ENCODE results near the gene CPEB2.

The CPEB2 gene

GRCh38 chr4:15001869-15002658 lies at the start of gene CPEB2:
CPEB2 (plus strand) TSS chr4:15002481; CDS start chr4:15002674, 193 bp downstream.
- H3K36me3 ChIP-seq (ENCODE audit: control insufficient read depth, low read depth, low read length): no peaks in the 10 kb centered on the region
- H3K27me3 ChIP-seq (ENCODE audit: control insufficient read depth, insufficient read depth, low read length): peaks cover 37% of the 10 kb centered on the region
- H3K4me1 ChIP-seq (ENCODE audit: control insufficient read depth, low read depth, low read length): peaks cover 13% of the 10 kb centered on the region
- H3K27ac ChIP-seq (ENCODE audit: low read length): no peak within 1 kb of the TSS
- H3K9ac ChIP-seq (ENCODE audit: low read length): peak within 1 kb of the TSS; percentile 34
- peak within 1 kb of the TSS; percentile 80 for H3K4me3 ChIP-seq (ENCODE audit: low read length)
- no peaks in the 10 kb centered on the region for H3K9me3 ChIP-seq (ENCODE audit: control insufficient read depth, low read depth, low read length)

GRCh38 chr4:14958436-14958835 lies 43.8 kb upstream of the CPEB2 start:
- Histone ChIP-seq H3K9ac (ENCODE audit: low read length) (no peak overlapping the region), H3K4me3 (ENCODE audit: low read length) (no peak overlapping the region), H3K4me1 (ENCODE audit: control insufficient read depth, low read depth, low read length) (no peaks in the 10 kb centered on the region), H3K9me3 (ENCODE audit: control insufficient read depth, low read depth, low read length) (no peaks in the 10 kb centered on the region), H3K27ac (ENCODE audit: low read length) (no peak overlapping the region), H3K36me3 (ENCODE audit: control insufficient read depth, low read depth, low read length) (no peaks in the 10 kb centered on the region), H3K27me3 (ENCODE audit: control insufficient read depth, insufficient read depth, low read length) (no peaks in the 10 kb centered on the region)

GRCh38 chr4:14961292-14961691 lies 41.0 kb upstream of the CPEB2 start:
- H3K9ac ChIP-seq (ENCODE audit: low read length): no peak overlapping the region
- no peaks in the 10 kb centered on the region for H3K4me1 ChIP-seq (ENCODE audit: control insufficient read depth, low read depth, low read length)
- H3K27ac ChIP-seq (ENCODE audit: low read length): no peak overlapping the region
- no peak overlapping the region for H3K4me3 ChIP-seq (ENCODE audit: low read length)
- no peaks in the 10 kb centered on the region for H3K9me3 ChIP-seq (ENCODE audit: control insufficient read depth, low read depth, low read length)
- H3K36me3 ChIP-seq (ENCODE audit: control insufficient read depth, low read depth, low read length): no peaks in the 10 kb centered on the region
- H3K27me3 ChIP-seq (ENCODE audit: control insufficient read depth, insufficient read depth, low read length): no peaks in the 10 kb centered on the region

- H3K4me1 ChIP-seq (ENCODE audit: control insufficient read depth, low read depth, low read length): no peaks in the 10 kb centered on the region
- H3K9ac ChIP-seq (ENCODE audit: low read length): no peak overlapping the region
- no peaks in the 10 kb centered on the region for H3K27me3 ChIP-seq (ENCODE audit: control insufficient read depth, insufficient read depth, low read length)
- H3K9me3 ChIP-seq (ENCODE audit: control insufficient read depth, low read depth, low read length): no peaks in the 10 kb centered on the region
- H3K36me3 ChIP-seq (ENCODE audit: control insufficient read depth, low read depth, low read length): no peaks in the 10 kb centered on the region
- no peak overlapping the region for H3K4me3 ChIP-seq (ENCODE audit: low read length)
- H3K27ac ChIP-seq (ENCODE audit: low read length): no peak overlapping the region
Measured at GRCh38 chr4:14965071-14965470, 37.2 kb upstream of the CPEB2 start.

GRCh38 chr4:14967982-14968381 lies 34.3 kb upstream of the CPEB2 start:
- Histone ChIP-seq H3K4me1 (ENCODE audit: control insufficient read depth, low read depth, low read length) (no peaks in the 10 kb centered on the region), H3K9me3 (ENCODE audit: control insufficient read depth, low read depth, low read length) (no peaks in the 10 kb centered on the region), H3K27me3 (ENCODE audit: control insufficient read depth, insufficient read depth, low read length) (no peaks in the 10 kb centered on the region), H3K27ac (ENCODE audit: low read length) (no peak overlapping the region), H3K4me3 (ENCODE audit: low read length) (no peak overlapping the region), H3K36me3 (ENCODE audit: control insufficient read depth, low read depth, low read length) (no peaks in the 10 kb centered on the region), H3K9ac (ENCODE audit: low read length) (no peak overlapping the region)

GRCh38 chr4:14977830-14978229 lies 24.5 kb upstream of the CPEB2 start:
- Histone ChIP-seq H3K4me3 (ENCODE audit: low read length) (no peak overlapping the region), H3K27me3 (ENCODE audit: control insufficient read depth, insufficient read depth, low read length) (no peaks in the 10 kb centered on the region), H3K9me3 (ENCODE audit: control insufficient read depth, low read depth, low read length) (no peaks in the 10 kb centered on the region), H3K36me3 (ENCODE audit: control insufficient read depth, low read depth, low read length) (no peaks in the 10 kb centered on the region), H3K4me1 (ENCODE audit: control insufficient read depth, low read depth, low read length) (no peaks in the 10 kb centered on the region), H3K9ac (ENCODE audit: low read length) (no peak overlapping the region), H3K27ac (ENCODE audit: low read length) (no peak overlapping the region)

GRCh38 chr4:14984448-14984847 lies 17.8 kb upstream of the CPEB2 start:
- Histone ChIP-seq H3K9ac (ENCODE audit: low read length) (no peak overlapping the region), H3K9me3 (ENCODE audit: control insufficient read depth, low read depth, low read length) (no peaks in the 10 kb centered on the region), H3K27me3 (ENCODE audit: control insufficient read depth, insufficient read depth, low read length) (no peaks in the 10 kb centered on the region), H3K4me1 (ENCODE audit: control insufficient read depth, low read depth, low read length) (peaks cover 4% of the 10 kb centered on the region), H3K4me3 (ENCODE audit: low read length) (no peak overlapping the region), H3K36me3 (ENCODE audit: control insufficient read depth, low read depth, low read length) (no peaks in the 10 kb centered on the region), H3K27ac (ENCODE audit: low read length) (no peak overlapping the region)

GRCh38 chr4:14985161-14985560 lies 17.1 kb upstream of the CPEB2 start:
- peaks cover 4% of the 10 kb centered on the region for H3K4me1 ChIP-seq (ENCODE audit: control insufficient read depth, low read depth, low read length)
- H3K27ac ChIP-seq (ENCODE audit: low read length): no peak overlapping the region
- H3K9ac ChIP-seq (ENCODE audit: low read length): no peak overlapping the region
- no peaks in the 10 kb centered on the region for H3K27me3 ChIP-seq (ENCODE audit: control insufficient read depth, insufficient read depth, low read length)
- no peak overlapping the region for H3K4me3 ChIP-seq (ENCODE audit: low read length)
- H3K36me3 ChIP-seq (ENCODE audit: control insufficient read depth, low read depth, low read length): no peaks in the 10 kb centered on the region
- no peaks in the 10 kb centered on the region for H3K9me3 ChIP-seq (ENCODE audit: control insufficient read depth, low read depth, low read length)

GRCh38 chr4:14985843-14986242 lies 16.4 kb upstream of the CPEB2 start:
- Histone ChIP-seq H3K4me1 (ENCODE audit: control insufficient read depth, low read depth, low read length) (peaks cover 4% of the 10 kb centered on the region), H3K36me3 (ENCODE audit: control insufficient read depth, low read depth, low read length) (no peaks in the 10 kb centered on the region), H3K27me3 (ENCODE audit: control insufficient read depth, insufficient read depth, low read length) (no peaks in the 10 kb centered on the region), H3K9ac (ENCODE audit: low read length) (no peak overlapping the region), H3K9me3 (ENCODE audit: control insufficient read depth, low read depth, low read length) (no peaks in the 10 kb centered on the region), H3K27ac (ENCODE audit: low read length) (no peak overlapping the region), H3K4me3 (ENCODE audit: low read length) (no peak overlapping the region)

GRCh38 chr4:14987054-14987453 lies 15.2 kb upstream of the CPEB2 start:
- no peaks in the 10 kb centered on the region for H3K27me3 ChIP-seq (ENCODE audit: control insufficient read depth, insufficient read depth, low read length)
- no peaks in the 10 kb centered on the region for H3K9me3 ChIP-seq (ENCODE audit: control insufficient read depth, low read depth, low read length)
- H3K4me3 ChIP-seq (ENCODE audit: low read length): no peak overlapping the region
- H3K36me3 ChIP-seq (ENCODE audit: control insufficient read depth, low read depth, low read length): no peaks in the 10 kb centered on the region
- peaks cover 4% of the 10 kb centered on the region for H3K4me1 ChIP-seq (ENCODE audit: control insufficient read depth, low read depth, low read length)
- no peak overlapping the region for H3K27ac ChIP-seq (ENCODE audit: low read length)
- H3K9ac ChIP-seq (ENCODE audit: low read length): no peak overlapping the region

- H3K27me3 ChIP-seq (ENCODE audit: control insufficient read depth, insufficient read depth, low read length): no peaks in the 10 kb centered on the region
Measured at GRCh38 chr4:14990484-14990883, 11.8 kb upstream of the CPEB2 start.

GRCh38 chr4:14994242-14994641 lies 8.0 kb upstream of the CPEB2 start:
- no peak overlapping the region for H3K27ac ChIP-seq (ENCODE audit: low read length)
- no peaks in the 10 kb centered on the region for H3K9me3 ChIP-seq (ENCODE audit: control insufficient read depth, low read depth, low read length)
- no peaks in the 10 kb centered on the region for H3K4me1 ChIP-seq (ENCODE audit: control insufficient read depth, low read depth, low read length)
- H3K27me3 ChIP-seq (ENCODE audit: control insufficient read depth, insufficient read depth, low read length): no peaks in the 10 kb centered on the region
- no peaks in the 10 kb centered on the region for H3K36me3 ChIP-seq (ENCODE audit: control insufficient read depth, low read depth, low read length)
- no peak overlapping the region for H3K9ac ChIP-seq (ENCODE audit: low read length)
- no peak overlapping the region for H3K4me3 ChIP-seq (ENCODE audit: low read length)

More at GRCh38 chr4:14990484-14990883, 11.8 kb upstream of the CPEB2 start:
- Histone ChIP-seq H3K4me3 (ENCODE audit: low read length) (no peak overlapping the region), H3K9me3 (ENCODE audit: control insufficient read depth, low read depth, low read length) (no peaks in the 10 kb centered on the region), H3K27ac (ENCODE audit: low read length) (no peak overlapping the region), H3K36me3 (ENCODE audit: control insufficient read depth, low read depth, low read length) (no peaks in the 10 kb centered on the region), H3K9ac (ENCODE audit: low read length) (no peak overlapping the region), H3K4me1 (ENCODE audit: control insufficient read depth, low read depth, low read length) (peaks cover 4% of the 10 kb centered on the region)
